Measurements from ENCODE around the gene TBC1D8. TPM values are rescaled to one million over a fixed set of nuclear protein-coding genes. Genes with fewer than 3 reads are reported as not detected.

TBC1D8 gene
- total RNA-seq, 1 donor from 2014 or later: 3.9 TPM

DNA sequence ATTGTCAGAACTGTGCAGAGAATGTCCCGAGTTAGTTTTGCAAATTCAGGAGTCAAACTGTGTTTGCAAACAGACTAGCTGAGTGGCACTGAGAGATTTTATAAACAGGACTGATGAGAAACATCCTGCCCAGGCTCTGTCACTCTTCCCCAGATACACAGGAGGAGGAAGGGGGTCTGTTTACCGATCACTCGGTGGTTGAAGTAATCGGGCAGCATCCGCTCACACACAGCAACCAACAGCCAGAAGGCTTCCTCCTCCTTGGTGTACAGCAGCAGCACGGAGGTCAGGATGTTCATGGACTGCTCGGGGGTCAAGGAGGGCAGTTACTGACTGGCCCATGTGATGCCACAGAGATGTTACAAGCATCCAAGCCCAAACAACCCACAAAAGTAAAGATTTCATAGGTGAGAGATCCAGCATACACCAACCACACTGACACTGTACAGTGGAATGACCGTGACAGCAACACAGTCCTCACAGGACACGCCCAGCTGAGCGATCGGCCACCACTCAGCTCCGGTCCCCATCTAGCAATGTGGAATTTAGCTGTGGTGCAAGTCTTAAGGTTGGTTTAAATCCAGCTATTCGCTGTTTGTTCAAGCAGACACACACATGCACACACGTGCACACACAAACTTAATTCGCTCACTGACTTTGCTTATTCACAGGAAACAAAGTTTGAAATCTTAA is 119.0 kb downstream of the TBC1D8 start:
- Mint-ChIP-seq H3K9me3 (peaks cover 2% of the 10 kb centered on the region), H3K4me3 (no peak overlapping the region)
- no peak overlapping the region for H3K9ac ChIP-seq

GRCh38 chr2:101030866-101031554 is 120.2 kb downstream of the TBC1D8 start:
- H3K27ac Mint-ChIP-seq: no peak overlapping the region
- no peaks in the 10 kb centered on the region for H3K79me2 ChIP-seq (ENCODE audit: low read depth)
- peaks cover 2% of the 10 kb centered on the region for H3K9me3 Mint-ChIP-seq
- no peak overlapping the region for H3K27ac ChIP-seq
- TF ChIP-seq EZH2phosphoT487 (IDR thresholded peaks at IDR 0.05): no peak
- peaks cover 9% of the 10 kb centered on the region for H3F3A ChIP-seq (ENCODE audit: low read depth)
- peaks cover 7% of the 10 kb centered on the region for H3K4me1 Mint-ChIP-seq
- H3K4me2 ChIP-seq: no peak overlapping the region
- H3K9me3 ChIP-seq (ENCODE audit: low read depth): no peaks in the 10 kb centered on the region
- no peaks in the 10 kb centered on the region for H4K20me1 ChIP-seq (ENCODE audit: low read depth)
- H3K4me1 ChIP-seq: peaks cover 10% of the 10 kb centered on the region
- no peak overlapping the region for H3K9ac ChIP-seq
- no peaks in the 10 kb centered on the region for H3K27me3 ChIP-seq
- no peak overlapping the region for H2AFZ ChIP-seq (replicated peaks)
- H3K4me3 Mint-ChIP-seq: no peak overlapping the region
- peaks cover 4% of the 10 kb centered on the region for H3K27me3 Mint-ChIP-seq (ENCODE audit: insufficient read depth, low read depth)
- H3K4me3 ChIP-seq: no peak overlapping the region
- H3K36me3 ChIP-seq: no peaks in the 10 kb centered on the region
- peaks cover 8% of the 10 kb centered on the region for H3K36me3 Mint-ChIP-seq
- DNase-seq (ENCODE audit: low spot score): no peak

More for the DNA sequence above, 119.0 kb downstream of the TBC1D8 start:
- Histone ChIP-seq H2AFZ (replicated peaks) (no peak overlapping the region), H3K9me3 (ENCODE audit: low read depth) (no peaks in the 10 kb centered on the region), H3K4me3 (no peak overlapping the region), H3K36me3 (no peaks in the 10 kb centered on the region), H3K27me3 (no peaks in the 10 kb centered on the region), H3K79me2 (ENCODE audit: low read depth) (no peaks in the 10 kb centered on the region), H4K20me1 (ENCODE audit: low read depth) (no peaks in the 10 kb centered on the region), H3K4me1 (no peaks in the 10 kb centered on the region), H3K27ac (no peak overlapping the region), H3K4me2 (no peak overlapping the region), H3F3A (ENCODE audit: low read depth) (no peaks in the 10 kb centered on the region)
- Mint-ChIP-seq H3K4me1 (peaks cover 2% of the 10 kb centered on the region), H3K27me3 (ENCODE audit: insufficient read depth, low read depth) (peaks cover 6% of the 10 kb centered on the region), H3K36me3 (peaks cover 5% of the 10 kb centered on the region), H3K27ac (no peak overlapping the region)
- DNase-seq (ENCODE audit: low spot score): no peak
- TF ChIP-seq CTCF (IDR thresholded peaks at IDR 0.05) (no peak), EZH2 (IDR thresholded peaks at IDR 0.05) (no peak), EZH2phosphoT487 (IDR thresholded peaks at IDR 0.05) (no peak)

- H3K27me3 Mint-ChIP-seq (ENCODE audit: insufficient read depth, low read depth): no peaks in the 10 kb centered on the region
- Histone ChIP-seq H3K79me2 (ENCODE audit: low read depth) (no peaks in the 10 kb centered on the region), H3K4me3 (no peak overlapping the region), H3K9ac (no peak overlapping the region), H3K27ac (no peak overlapping the region), H3K9me3 (ENCODE audit: low read depth) (no peaks in the 10 kb centered on the region), H3K27me3 (no peaks in the 10 kb centered on the region), H3K4me2 (no peak overlapping the region), H3K36me3 (no peaks in the 10 kb centered on the region), H2AFZ (replicated peaks) (no peak overlapping the region), H4K20me1 (ENCODE audit: low read depth) (no peaks in the 10 kb centered on the region), H3K4me1 (peaks cover 17% of the 10 kb centered on the region), H3F3A (ENCODE audit: low read depth) (peaks cover 9% of the 10 kb centered on the region)
- no peak overlapping the region for H3K4me3 Mint-ChIP-seq
- no peak for DNase-seq (ENCODE audit: low spot score)
- TF ChIP-seq EZH2phosphoT487 (IDR thresholded peaks at IDR 0.05) (no peak), EZH2 (IDR thresholded peaks at IDR 0.05) (no peak), CTCF (IDR thresholded peaks at IDR 0.05) (no peak)
- H3K36me3 Mint-ChIP-seq: peaks cover 19% of the 10 kb centered on the region
- H3K4me1 Mint-ChIP-seq: peaks cover 8% of the 10 kb centered on the region
- H3K27ac Mint-ChIP-seq: no peak overlapping the region
- peaks cover 2% of the 10 kb centered on the region for H3K9me3 Mint-ChIP-seq
These were observed 123.3 kb downstream of the TBC1D8 start for GRCh38 chr2:101027852-101028251.

Measured in neural progenitor cell (in vitro differentiated cells).